Measurements from ENCODE around the gene RPL29. TPM values are rescaled to one million over a fixed set of nuclear protein-coding genes. Genes with fewer than 3 reads are reported as not detected.

The RPL29 gene
- total and polyA plus RNA-seq, 2 of the 8 experiments (the other 6 are each of a cell fraction or from before 2014, with no cell fraction given): 1,467 to 2,660 TPM

DNA sequence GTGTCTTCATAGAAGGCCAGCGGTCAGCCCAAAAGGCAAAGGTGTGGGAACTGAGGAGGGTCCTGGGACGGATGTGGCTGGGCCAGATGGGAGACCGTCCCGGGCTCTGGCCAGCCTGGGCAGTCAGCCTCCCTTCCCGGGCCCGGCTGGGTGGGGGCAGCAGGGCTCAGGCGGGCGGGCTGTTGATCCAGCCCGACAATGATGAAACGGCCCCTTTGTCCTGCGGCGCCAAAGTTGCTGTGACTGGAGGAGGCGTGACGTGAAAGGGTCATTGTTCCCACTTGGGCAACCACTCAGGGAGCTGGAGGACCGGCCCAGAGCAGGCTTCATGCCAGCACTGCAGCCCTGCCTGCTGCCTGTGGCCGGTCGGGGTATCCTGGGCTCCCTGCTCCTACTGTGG lies 44.2 kb upstream of the RPL29 start:
- H3K36me3 ChIP-seq (ENCODE audit: control insufficient read depth in 2 of 4, insufficient read depth in 4 of 4, low read length in 3 of 4): no peaks in the 10 kb centered on the region
- H3K4me2 ChIP-seq (ENCODE audit: insufficient read depth in 1 of 2, low read depth in 2 of 2, low read length in 2 of 2): no peak overlapping the region
- H3K4me3 ChIP-seq (ENCODE audit: extremely low read depth in 1 of 4, insufficient read depth in 2 of 4, low read depth in 3 of 4, low read length in 4 of 4): no peak overlapping the region
- DNase-seq (ENCODE audit: low read depth in 1 of 2, low spot score in 2 of 2) (no peak), FAIRE-seq (no peak)
- H3K14ac ChIP-seq (ENCODE audit: insufficient read length): no peak overlapping the region
- no peak overlapping the region for H4K5ac ChIP-seq (ENCODE audit: insufficient read length, low read depth, low read length)
- peaks cover 0 to 4% (median 1%) of the 10 kb centered on the region in 4 experiments; a peak in 2 of 7 replicates for H3K4me1 ChIP-seq (replicated peaks in 1 of 4; ENCODE audit: control insufficient read depth in 3 of 4, insufficient read depth in 4 of 4, low read length in 3 of 4)
- no peak overlapping the region for H2BK12ac ChIP-seq (ENCODE audit: low read depth, low read length)
- H4K8ac ChIP-seq (ENCODE audit: extremely low read depth, insufficient read depth, low read length): no peak overlapping the region
- H4K20me1 ChIP-seq (replicated peaks in 1 of 2; ENCODE audit: control insufficient read depth in 1 of 2, insufficient read depth in 2 of 2, low read length in 2 of 2): no peaks in the 10 kb centered on the region
- H2AFZ ChIP-seq (ENCODE audit: low read length): no peak overlapping the region
- no peak overlapping the region for H3K4ac ChIP-seq (replicated peaks; ENCODE audit: insufficient read length, low read depth, low read length)
- no peak overlapping the region for H3K56ac ChIP-seq (replicated peaks; ENCODE audit: insufficient read length, low read depth, low read length)
- no peaks in the 10 kb centered on the region for H3K79me1 ChIP-seq (ENCODE audit: low read depth, low read length)
- H3K9me3 ChIP-seq (ENCODE audit: insufficient read depth in 2 of 2, low read depth in 1 of 2, low read length in 1 of 2): no peaks in the 10 kb centered on the region
- no peak overlapping the region for H3K27ac ChIP-seq (ENCODE audit: low read depth, low read length)
- no peaks in the 10 kb centered on the region for H3K27me3 ChIP-seq (replicated peaks in 1 of 4; ENCODE audit: control insufficient read depth in 3 of 4, extremely low read depth in 1 of 4, insufficient read depth in 3 of 4, low read length in 3 of 4)
- H2BK120ac ChIP-seq (replicated peaks; ENCODE audit: low read depth, low read length): no peak overlapping the region
- POLR2A ChIA-PET (ENCODE audit: partially characterized antibody): interaction anchor here (0.9 to 2.1 kb wide), 4 partner anchors 8 to 44 kb away, joined by 3 to 8 read pairs (median 4); partner anchors contain the start of gene RPL29
- H4K91ac ChIP-seq (replicated peaks; ENCODE audit: insufficient read length, low read length): no peak overlapping the region
- H3K23me2 ChIP-seq (ENCODE audit: low read depth, low read length): no peaks in the 10 kb centered on the region
- no peak overlapping the region for H3K23ac ChIP-seq (ENCODE audit: insufficient read length)
- WGBS, 2 experiments (ENCODE audit: extremely low coverage in 1 of 2, insufficient coverage in 1 of 2, insufficient read length in 1 of 2, insufficient replicate concordance in 2 of 2, low coverage in 1 of 2, low lambda C conversion rate in 2 of 2, missing lambda C conversion rate in 1 of 2): 99% methylated on average over 12 of the region's 17 CpGs; no CpG with 5 or more reads in 1 of the 2 experiments
- H3K9ac ChIP-seq (replicated peaks in 1 of 4; ENCODE audit: extremely low read depth in 1 of 4, low read depth in 3 of 4, low read length in 3 of 4): no peak overlapping the region
- H2BK5ac ChIP-seq (ENCODE audit: low read depth, low read length): no peak overlapping the region
- H2BK15ac ChIP-seq (ENCODE audit: low read length): no peak overlapping the region
- H3K18ac ChIP-seq (ENCODE audit: extremely low read depth, low read length): no peak overlapping the region
- CTCF ChIA-PET (ENCODE audit: partially characterized antibody): interaction anchor here (1.0 to 33.0 kb wide), 7 partner anchors 11 to 104 kb away, joined by 3 to 984 read pairs (median 48); partner anchors contain the start of gene DUSP7
- H2BK20ac ChIP-seq (ENCODE audit: low read length): no peak overlapping the region
- H3K79me2 ChIP-seq (ENCODE audit: control insufficient read depth in 1 of 2, insufficient read depth in 2 of 2, low read length in 2 of 2): no peaks in the 10 kb centered on the region
- no peak overlapping the region for H2AK5ac ChIP-seq (ENCODE audit: low read depth, low read length)
- TF ChIP-seq HDAC2 (IDR thresholded peaks at IDR 0.05; ENCODE audit: borderline replicate concordance in 1 of 2, low read depth in 2 of 2, low read length in 2 of 2): no peak
- no peak for TF ChIP-seq CTBP2 (IDR thresholded peaks at IDR 0.05; ENCODE audit: borderline replicate concordance, insufficient read depth, insufficient read length, low read length)
- TF ChIP-seq EGR1 (IDR thresholded peaks at IDR 0.05; ENCODE audit: borderline replicate concordance, low read depth, low read length): no peak
- TF ChIP-seq SP4 (IDR thresholded peaks at IDR 0.05; ENCODE audit: low read length): no peak
- no peak for TF ChIP-seq JUND (IDR thresholded peaks at IDR 0.05; ENCODE audit: low read length)
- no peak for TF ChIP-seq JUN (IDR thresholded peaks at IDR 0.05; ENCODE audit: low read depth, low read length)
- no peak for TF ChIP-seq TAF1 (IDR thresholded peaks at IDR 0.05; ENCODE audit: low read depth, low read length)
- no peak for TF ChIP-seq KDM4A (IDR thresholded peaks at IDR 0.05; ENCODE audit: low read depth, low read length, severe bottlenecking)
- no peak for TF ChIP-seq CHD2 (IDR thresholded peaks at IDR 0.05; ENCODE audit: low read length)
- no peak for TF ChIP-seq EP300 (IDR thresholded peaks at IDR 0.05; ENCODE audit: borderline replicate concordance in 1 of 2, low read depth in 2 of 2, low read length in 2 of 2)
- TF ChIP-seq CREB1 (IDR thresholded peaks at IDR 0.05): no peak
- no peak for TF ChIP-seq POU5F1 (IDR thresholded peaks at IDR 0.05; ENCODE audit: low read depth, low read length)
- TF ChIP-seq CBX5 (IDR thresholded peaks at IDR 0.05; ENCODE audit: low read depth, low read length): no peak
